Sigmoid colon (tissue), 4 donors: ENCODE data around the gene UBR1.

Experiments used
- CTCF ChIP-seq, 4 experiments: fragments of 450-650 bp in 3 of 4; fragments of 200-600 bp in 1 of 4; IDR thresholded peaks; one replicate each; pipeline ENCODE4 v1.5.1; 2016 to 2019; ENCODE audit warnings: antibody characterized with exemption in 4 of 4, mild to moderate bottlenecking in 3 of 4, moderate library complexity in 2 of 4
- EP300 ChIP-seq, 4 donors: sonication (generic); formaldehyde crosslinking; IDR thresholded peaks; one replicate each; pipeline ENCODE4 v1.6.1; 2017; ENCODE audit warnings: antibody characterized with exemption in 4 of 4

DNA sequence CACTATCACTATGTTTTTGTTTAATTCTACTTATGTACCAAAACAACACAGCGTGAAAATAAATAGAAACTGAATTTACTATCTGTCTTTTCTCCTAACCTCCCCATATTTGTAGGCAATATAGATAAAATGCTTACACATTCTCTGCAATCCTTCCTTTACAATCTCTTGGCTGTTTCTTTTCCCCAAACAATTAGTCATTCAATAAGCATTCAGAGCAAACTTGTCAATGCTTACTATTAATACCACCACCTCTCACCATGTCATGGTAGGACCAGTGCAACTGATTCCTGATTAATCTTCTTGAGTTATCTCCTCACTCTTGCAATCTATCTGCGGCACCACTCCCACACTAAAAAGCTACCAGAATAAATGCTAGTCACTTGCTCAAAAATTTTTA, 111.3 kb downstream of the UBR1 start:
- TF ChIP-seq CTCF (IDR thresholded peaks at IDR 0.05): no peak
- no peak for TF ChIP-seq EP300 (IDR thresholded peaks at IDR 0.05)
